OCI-LY3 (cell line): ENCODE data around the gene ABCC3.

Experiments
- H2AFZ ChIP-seq: fragments of 200-600, 300-600 bp; shearing (Covaris generic); 2 replicates; pipeline ENCODE4 v1.6.0; 2014; ENCODE audit warnings: antibody characterized with exemption, low read depth, low read length
- H3K27ac ChIP-seq: fragments of 200-600, 300-600 bp; sonication (generic); 2 replicates; pipeline ENCODE4 v1.5.1; 2014; ENCODE audit warnings: mild to moderate bottlenecking, low read length, moderate library complexity, mixed read lengths
- H3K27me3 ChIP-seq: fragments of 200-600, 300-600 bp; sonication (generic); 2 replicates; pipeline ENCODE4 v1.6.1; 2014; ENCODE audit warnings: low read depth, low read length, mixed read lengths
- H3K36me3 ChIP-seq: fragments of 200-600, 300-600 bp; sonication (generic); replicated peaks from 2 replicates; pipeline ENCODE3; 2014; ENCODE audit warnings: low read depth, low read length, mixed read lengths
- H3K4me1 ChIP-seq: fragments of 300-600, 200-600 bp; sonication (generic); 2 replicates; pipeline ENCODE4 v1.6.1; 2014; ENCODE audit warnings: low read length, mixed read lengths
- H3K4me2 ChIP-seq: fragments of 200-600, 300-600 bp; sonication (generic); 2 replicates; pipeline ENCODE4 v1.6.1; 2014; ENCODE audit warnings: low read length, mixed read lengths
- H3K4me3 ChIP-seq: fragments of 300-600, 200-600 bp; sonication (generic); 2 replicates; pipeline ENCODE4 v1.5.1; 2014; ENCODE audit warnings: antibody characterized with exemption, mild to moderate bottlenecking, low read length, moderate library complexity
- H3K79me2 ChIP-seq: fragments of 300-600, 200-600 bp; shearing (Covaris generic); 2 replicates; pipeline ENCODE4 v1.6.1; 2014; ENCODE audit warnings: mild to moderate bottlenecking, low read length, mixed read lengths
- H3K9ac ChIP-seq: fragments of 300-600, 200-600 bp; shearing (Covaris generic); 2 replicates; pipeline ENCODE4 v1.6.0; 2014; ENCODE audit warnings: mild to moderate bottlenecking, low read length, moderate library complexity
- H3K9me3 ChIP-seq: fragments of 200-600, 300-600 bp; shearing (Covaris generic); 2 replicates; pipeline ENCODE4 v1.6.1; 2014; ENCODE audit warnings: low read length, mixed read lengths; ENCODE audit not compliant: insufficient read depth
- H4K20me1 ChIP-seq: fragments of 200-600, 300-600 bp; sonication (generic); 2 replicates; pipeline ENCODE4 v1.6.1; 2016; ENCODE audit warnings: low read length, mixed read lengths; ENCODE audit not compliant: insufficient read depth
- CTCF ChIP-seq: fragments of 200-600, 300-600 bp; sonication (generic); IDR thresholded peaks from 2 replicates; pipeline ENCODE4 v1.5.1; 2014; ENCODE audit warnings: antibody characterized with exemption, low read length, low read depth
- EZH2phosphoT487 ChIP-seq: fragments of 200-600 bp; shearing (Covaris generic); IDR thresholded peaks from 2 replicates; pipeline ENCODE4 v1.6.1; 2018; ENCODE audit warnings: antibody characterized with exemption, mixed run types, low read depth

ABCC3 gene

GRCh38 chr17:50653738-50654137, 19.1 kb downstream of the ABCC3 start:
- no peaks in the 10 kb centered on the region for H3K4me1 ChIP-seq
- H3K4me3 ChIP-seq: no peak overlapping the region
- H3K9me3 ChIP-seq: no peaks in the 10 kb centered on the region
- H3K4me2 ChIP-seq: peak overlapping the region; percentile 3; the same call in 1 of the 2 replicates
- H3K79me2 ChIP-seq: no peaks in the 10 kb centered on the region
- H3K27me3 ChIP-seq: no peaks in the 10 kb centered on the region
- no peak overlapping the region for H3K9ac ChIP-seq
- H4K20me1 ChIP-seq: no peaks in the 10 kb centered on the region
- H3K27ac ChIP-seq: no peak overlapping the region
- TF ChIP-seq CTCF (no peak), EZH2phosphoT487 (no peak)
- H2AFZ ChIP-seq: no peak overlapping the region
- no peaks in the 10 kb centered on the region for H3K36me3 ChIP-seq

DNA sequence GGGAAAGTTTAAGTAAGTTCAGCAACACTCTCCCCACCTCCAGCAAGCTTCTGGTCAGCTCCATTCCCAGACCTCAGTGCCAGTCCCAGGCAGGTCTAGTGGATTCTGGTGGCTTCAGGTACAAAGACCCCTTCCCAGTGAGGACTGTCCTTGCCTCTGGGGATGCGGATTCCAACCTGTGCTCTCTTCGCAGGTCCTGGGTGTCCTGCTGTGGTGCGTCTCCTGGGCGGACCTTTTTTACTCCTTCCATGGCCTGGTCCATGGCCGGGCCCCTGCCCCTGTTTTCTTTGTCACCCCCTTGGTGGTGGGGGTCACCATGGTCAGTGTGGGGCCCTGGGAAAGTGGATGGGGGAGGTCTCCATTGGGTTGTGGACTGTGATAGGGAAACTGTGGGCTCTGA, 21.8 kb downstream of the ABCC3 start:
- Histone ChIP-seq H3K4me3 (no peak overlapping the region), H3K9me3 (no peaks in the 10 kb centered on the region), H3K27ac (no peak overlapping the region), H3K9ac (no peak overlapping the region), H3K4me2 (no peak overlapping the region), H2AFZ (no peak overlapping the region), H4K20me1 (no peaks in the 10 kb centered on the region), H3K4me1 (no peaks in the 10 kb centered on the region; the same call in 1 of the 2 replicates), H3K27me3 (no peaks in the 10 kb centered on the region), H3K79me2 (no peaks in the 10 kb centered on the region), H3K36me3 (no peaks in the 10 kb centered on the region)
- TF ChIP-seq CTCF (no peak), EZH2phosphoT487 (no peak)

- Histone ChIP-seq H3K4me1 (peaks cover 4% of the 10 kb centered on the region; the same call in 1 of the 2 replicates), H3K4me3 (no peak overlapping the region)
- TF ChIP-seq EZH2phosphoT487: no peak
- no peak for TF ChIP-seq CTCF
These were observed 22.4 kb downstream of the ABCC3 start for GRCh38 chr17:50657054-50657453.

GRCh38 chr17:50657627-50658026, 22.9 kb downstream of the ABCC3 start:
- H3K79me2 ChIP-seq: no peaks in the 10 kb centered on the region
- TF ChIP-seq CTCF (no peak), EZH2phosphoT487 (no peak)
- no peak overlapping the region for H3K9ac ChIP-seq
- no peaks in the 10 kb centered on the region for H3K27me3 ChIP-seq
- H2AFZ ChIP-seq: no peak overlapping the region
- no peaks in the 10 kb centered on the region for H3K36me3 ChIP-seq
- H3K4me3 ChIP-seq: no peak overlapping the region
- no peaks in the 10 kb centered on the region for H3K9me3 ChIP-seq
- H3K4me1 ChIP-seq: peaks cover 4% of the 10 kb centered on the region; the same call in 1 of the 2 replicates
- H4K20me1 ChIP-seq: no peaks in the 10 kb centered on the region
- no peak overlapping the region for H3K4me2 ChIP-seq
- H3K27ac ChIP-seq: no peak overlapping the region

More at GRCh38 chr17:50657054-50657453, 22.4 kb downstream of the ABCC3 start:
- Histone ChIP-seq H2AFZ (no peak overlapping the region), H3K27me3 (no peaks in the 10 kb centered on the region), H3K4me2 (no peak overlapping the region), H3K27ac (no peak overlapping the region), H3K36me3 (no peaks in the 10 kb centered on the region), H3K79me2 (no peaks in the 10 kb centered on the region), H3K9ac (no peak overlapping the region), H4K20me1 (no peaks in the 10 kb centered on the region), H3K9me3 (no peaks in the 10 kb centered on the region)
